SK-N-SH treated with all-trans-retinoic acid at 6 μM for 48 hours (cell line): Measurements from ENCODE around the gene USP30.

Experiments used
- ATAC-seq: fragments of 200-7000 bp; cut with Tn5 transposase; 3 replicates; pipeline ENCODE4 v1.9.1; 2020; ENCODE audit warnings: mild to moderate bottlenecking, moderate library complexity
- ARNTL ChIP-seq: fragments of 450-650 bp; formaldehyde crosslinking; IDR thresholded peaks from 2 replicates; pipeline ENCODE4 v1.5.0; 2020; ENCODE audit warnings: low read depth, mild to moderate bottlenecking, moderate library complexity, borderline replicate concordance
- CSDC2 ChIP-seq: fragments of 250-450 bp; sonication (Bioruptor Pico); IDR thresholded peaks from 2 replicates; pipeline ENCODE4 v1.5.0; 2020; ENCODE audit warnings: mild to moderate bottlenecking, moderate library complexity
- ESRRG ChIP-seq: fragments of 250-450 bp; sonication (Bioruptor Pico); IDR thresholded peaks from 2 replicates; pipeline ENCODE4 v1.6.1; 2021; ENCODE audit warnings: mild to moderate bottlenecking
- GLIS3 ChIP-seq: fragments of 250-450 bp; sonication (Bioruptor Pico); IDR thresholded peaks from 2 replicates; pipeline ENCODE4 v1.5.0; 2020; ENCODE audit warnings: mild to moderate bottlenecking, moderate library complexity
- ISL1 ChIP-seq: fragments of 250-450 bp; sonication (Bioruptor Pico); IDR thresholded peaks from 2 replicates; pipeline ENCODE4 v2.1.2; 2022; ENCODE audit warnings: mild to moderate bottlenecking, moderate library complexity
- PPARA ChIP-seq: fragments of 250-450 bp; sonication (Bioruptor Pico); IDR thresholded peaks from 2 replicates; pipeline ENCODE4 v1.5.0; 2020; ENCODE audit warnings: mild to moderate bottlenecking, borderline replicate concordance
- RARB ChIP-seq: fragments of 250-450 bp; sonication (Bioruptor Pico); IDR thresholded peaks from 2 replicates; pipeline ENCODE4 v1.8.0; 2021; ENCODE audit warnings: mild to moderate bottlenecking, moderate library complexity
- SNAI2 ChIP-seq: fragments of 250-450 bp; sonication (Bioruptor Pico); IDR thresholded peaks from 2 replicates; pipeline ENCODE4 v1.5.0; 2020; ENCODE audit warnings: mild to moderate bottlenecking, moderate library complexity
- TCF4 ChIP-seq: fragments of 250-450 bp; sonication (Bioruptor Pico); IDR thresholded peaks from 2 replicates; pipeline ENCODE4 v1.8.0; 2021; ENCODE audit warnings: mild to moderate bottlenecking, moderate library complexity, borderline replicate concordance
- TOX ChIP-seq: fragments of 250-450 bp; sonication (Bioruptor Pico); IDR thresholded peaks from 2 replicates; pipeline ENCODE4 v1.8.0; 2021; ENCODE audit warnings: mild to moderate bottlenecking, moderate library complexity, borderline replicate concordance
- ZC3H10 ChIP-seq: fragments of 250-450 bp; sonication (Bioruptor Pico); IDR thresholded peaks from 2 replicates; pipeline ENCODE4 v1.5.1; 2021; ENCODE audit warnings: mild to moderate bottlenecking, moderate library complexity
- ZFP3 ChIP-seq: fragments of 250-450 bp; sonication (Bioruptor Pico); IDR thresholded peaks from 2 replicates; pipeline ENCODE4 v1.5.0; 2020; ENCODE audit warnings: mild to moderate bottlenecking, moderate library complexity
- ZNF70 ChIP-seq: fragments of 450-650 bp; formaldehyde crosslinking; IDR thresholded peaks from 2 replicates; pipeline ENCODE4 v1.5.0; 2020; ENCODE audit warnings: mild to moderate bottlenecking, moderate library complexity
- TF ChIP-seq, protein P1 (sequence below): fragments of 250-450 bp; sonication (Bioruptor Pico); IDR thresholded peaks from 2 replicates; pipeline ENCODE4 v1.5.1; 2020; ENCODE audit warnings: low read depth, mild to moderate bottlenecking, moderate library complexity
- TF ChIP-seq, protein P2 (sequence below): fragments of 250-450 bp; sonication (Bioruptor Pico); IDR thresholded peaks from 2 replicates; pipeline ENCODE4 v1.8.0; 2020; ENCODE audit warnings: mild to moderate bottlenecking, moderate library complexity, borderline replicate concordance
- TF ChIP-seq, protein P3 (sequence below): fragments of 250-450 bp; sonication (Bioruptor Pico); IDR thresholded peaks from 2 replicates; pipeline ENCODE4 v1.5.0; 2020; ENCODE audit warnings: mild to moderate bottlenecking, moderate library complexity
- TF ChIP-seq, protein P4 (sequence below): fragments of 250-450 bp; sonication (Bioruptor Pico); IDR thresholded peaks from 2 replicates; pipeline ENCODE4 v1.5.1; 2021; ENCODE audit warnings: mild to moderate bottlenecking, moderate library complexity

Gene USP30

DNA sequence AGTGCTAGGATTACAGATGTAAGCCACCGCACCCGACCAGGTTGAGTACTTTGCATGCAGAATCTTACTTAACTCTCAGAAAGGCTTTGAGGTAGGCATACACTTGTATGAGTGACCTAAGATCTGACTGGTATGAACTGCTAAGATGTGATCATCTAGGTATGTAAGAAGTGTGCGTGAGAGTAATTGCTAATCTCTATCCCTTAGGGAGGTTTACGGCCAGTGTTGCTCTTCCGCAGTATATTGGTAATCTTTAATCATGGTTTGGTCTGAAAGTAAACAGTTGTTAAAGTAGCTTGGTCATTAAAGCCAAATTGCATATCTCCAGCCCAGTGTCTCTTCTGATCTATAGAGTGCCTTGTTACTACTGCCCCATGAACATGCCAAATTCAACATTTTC, 52.8 kb downstream of the USP30 start:
- TF ChIP-seq ARNTL = no peak
- no peak for TF ChIP-seq TCF4 (CRISPR knock-in tag)
- no peak for ATAC-seq

DNA sequence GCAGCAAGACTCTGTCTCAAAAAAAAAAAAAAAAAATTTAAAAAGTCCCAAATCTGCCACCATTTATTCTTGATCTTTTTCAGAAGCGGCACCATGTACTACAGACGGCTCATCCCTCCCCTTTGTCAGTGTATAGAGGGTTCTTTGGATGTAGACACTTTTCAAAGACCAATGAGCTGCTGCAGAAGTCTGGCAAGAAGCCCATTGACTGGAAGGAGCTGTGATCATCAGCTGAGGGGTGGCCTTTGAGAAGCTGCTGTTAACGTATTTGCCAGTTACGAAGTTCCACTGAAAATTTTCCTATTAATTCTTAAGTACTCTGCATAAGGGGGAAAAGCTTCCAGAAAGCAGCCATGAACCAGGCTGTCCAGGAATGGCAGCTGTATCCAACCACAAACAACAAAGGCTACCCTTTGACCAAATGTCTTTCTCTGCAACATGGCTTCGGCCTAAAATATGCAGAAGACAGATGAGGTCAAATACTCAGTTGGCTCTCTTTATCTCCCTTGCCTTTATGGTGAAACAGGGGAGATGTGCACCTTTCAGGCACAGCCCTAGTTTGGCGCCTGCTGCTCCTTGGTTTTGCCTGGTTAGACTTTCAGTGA, 57.5 kb downstream of the USP30 start:
- TF ChIP-seq ZFP3 (CRISPR knock-in tag) (no peak), CSDC2 (CRISPR knock-in tag) (no peak)
- TF ChIP-seq, protein P1, sequence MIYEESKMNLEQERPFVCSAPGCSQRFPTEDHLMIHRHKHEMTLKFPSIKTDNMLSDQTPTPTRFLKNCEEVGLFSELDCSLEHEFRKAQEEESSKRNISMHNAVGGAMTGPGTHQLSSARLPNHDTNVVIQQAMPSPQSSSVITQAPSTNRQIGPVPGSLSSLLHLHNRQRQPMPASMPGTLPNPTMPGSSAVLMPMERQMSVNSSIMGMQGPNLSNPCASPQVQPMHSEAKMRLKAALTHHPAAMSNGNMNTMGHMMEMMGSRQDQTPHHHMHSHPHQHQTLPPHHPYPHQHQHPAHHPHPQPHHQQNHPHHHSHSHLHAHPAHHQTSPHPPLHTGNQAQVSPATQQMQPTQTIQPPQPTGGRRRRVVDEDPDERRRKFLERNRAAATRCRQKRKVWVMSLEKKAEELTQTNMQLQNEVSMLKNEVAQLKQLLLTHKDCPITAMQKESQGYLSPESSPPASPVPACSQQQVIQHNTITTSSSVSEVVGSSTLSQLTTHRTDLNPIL = no peak
- ATAC-seq = no peak

DNA sequence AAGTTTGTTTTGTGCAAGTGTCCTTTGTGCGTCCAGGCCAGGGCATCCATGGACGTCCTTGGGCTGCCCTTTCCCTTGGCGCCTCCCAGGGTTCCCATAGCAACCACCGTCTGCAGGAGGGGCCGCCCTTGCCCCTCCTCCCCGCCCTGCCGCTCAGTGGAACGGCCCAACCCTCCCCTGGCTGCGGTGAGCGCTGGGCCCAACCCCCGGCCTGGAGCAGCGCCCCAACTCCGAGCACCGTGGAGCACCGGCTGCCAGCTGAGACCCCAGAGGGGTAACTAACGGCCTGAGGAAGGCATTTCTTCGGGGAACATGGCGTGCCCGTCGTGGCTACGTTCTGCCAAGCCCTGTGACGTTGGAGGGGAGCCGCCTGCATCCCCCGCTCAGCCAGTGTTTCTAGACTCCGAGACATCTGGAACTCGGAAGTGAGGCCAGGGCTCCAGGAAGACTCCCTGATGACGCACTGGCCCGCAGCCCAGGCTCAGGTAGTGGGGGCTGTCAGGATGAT, 58.7 kb downstream of the USP30 start:
- TF ChIP-seq ISL1 (CRISPR knock-in tag) (no peak), PPARA (CRISPR knock-in tag) (no peak), TCF4 (CRISPR knock-in tag) (peak; percentile 61; the same call in 1 of the 2 replicates), SNAI2 (CRISPR knock-in tag) (no peak), ESRRG (CRISPR knock-in tag) (0 out of 2 replicates have a peak, but pooled peaks have one; percentile 17), ZNF70 (CRISPR knock-in tag) (no peak), CSDC2 (CRISPR knock-in tag) (no peak), ZC3H10 (CRISPR knock-in tag) (no peak), TOX (CRISPR knock-in tag) (no peak), GLIS3 (CRISPR knock-in tag) (no peak), RARB (CRISPR knock-in tag) (no peak), ZFP3 (CRISPR knock-in tag) (no peak)
- TF ChIP-seq, protein P2, sequence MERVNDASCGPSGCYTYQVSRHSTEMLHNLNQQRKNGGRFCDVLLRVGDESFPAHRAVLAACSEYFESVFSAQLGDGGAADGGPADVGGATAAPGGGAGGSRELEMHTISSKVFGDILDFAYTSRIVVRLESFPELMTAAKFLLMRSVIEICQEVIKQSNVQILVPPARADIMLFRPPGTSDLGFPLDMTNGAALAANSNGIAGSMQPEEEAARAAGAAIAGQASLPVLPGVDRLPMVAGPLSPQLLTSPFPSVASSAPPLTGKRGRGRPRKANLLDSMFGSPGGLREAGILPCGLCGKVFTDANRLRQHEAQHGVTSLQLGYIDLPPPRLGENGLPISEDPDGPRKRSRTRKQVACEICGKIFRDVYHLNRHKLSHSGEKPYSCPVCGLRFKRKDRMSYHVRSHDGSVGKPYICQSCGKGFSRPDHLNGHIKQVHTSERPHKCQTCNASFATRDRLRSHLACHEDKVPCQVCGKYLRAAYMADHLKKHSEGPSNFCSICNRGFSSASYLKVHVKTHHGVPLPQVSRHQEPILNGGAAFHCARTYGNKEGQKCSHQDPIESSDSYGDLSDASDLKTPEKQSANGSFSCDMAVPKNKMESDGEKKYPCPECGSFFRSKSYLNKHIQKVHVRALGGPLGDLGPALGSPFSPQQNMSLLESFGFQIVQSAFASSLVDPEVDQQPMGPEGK (CRISPR knock-in tag) = peak; percentile 15; the same call in 1 of the 2 replicates
- TF ChIP-seq, protein P1 = no peak
- TF ChIP-seq, protein P3, sequence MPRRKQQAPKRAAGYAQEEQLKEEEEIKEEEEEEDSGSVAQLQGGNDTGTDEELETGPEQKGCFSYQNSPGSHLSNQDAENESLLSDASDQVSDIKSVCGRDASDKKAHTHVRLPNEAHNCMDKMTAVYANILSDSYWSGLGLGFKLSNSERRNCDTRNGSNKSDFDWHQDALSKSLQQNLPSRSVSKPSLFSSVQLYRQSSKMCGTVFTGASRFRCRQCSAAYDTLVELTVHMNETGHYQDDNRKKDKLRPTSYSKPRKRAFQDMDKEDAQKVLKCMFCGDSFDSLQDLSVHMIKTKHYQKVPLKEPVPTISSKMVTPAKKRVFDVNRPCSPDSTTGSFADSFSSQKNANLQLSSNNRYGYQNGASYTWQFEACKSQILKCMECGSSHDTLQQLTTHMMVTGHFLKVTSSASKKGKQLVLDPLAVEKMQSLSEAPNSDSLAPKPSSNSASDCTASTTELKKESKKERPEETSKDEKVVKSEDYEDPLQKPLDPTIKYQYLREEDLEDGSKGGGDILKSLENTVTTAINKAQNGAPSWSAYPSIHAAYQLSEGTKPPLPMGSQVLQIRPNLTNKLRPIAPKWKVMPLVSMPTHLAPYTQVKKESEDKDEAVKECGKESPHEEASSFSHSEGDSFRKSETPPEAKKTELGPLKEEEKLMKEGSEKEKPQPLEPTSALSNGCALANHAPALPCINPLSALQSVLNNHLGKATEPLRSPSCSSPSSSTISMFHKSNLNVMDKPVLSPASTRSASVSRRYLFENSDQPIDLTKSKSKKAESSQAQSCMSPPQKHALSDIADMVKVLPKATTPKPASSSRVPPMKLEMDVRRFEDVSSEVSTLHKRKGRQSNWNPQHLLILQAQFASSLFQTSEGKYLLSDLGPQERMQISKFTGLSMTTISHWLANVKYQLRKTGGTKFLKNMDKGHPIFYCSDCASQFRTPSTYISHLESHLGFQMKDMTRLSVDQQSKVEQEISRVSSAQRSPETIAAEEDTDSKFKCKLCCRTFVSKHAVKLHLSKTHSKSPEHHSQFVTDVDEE = peak; percentile 42; the same call in 1 of the 2 replicates
- TF ChIP-seq, protein P4, sequence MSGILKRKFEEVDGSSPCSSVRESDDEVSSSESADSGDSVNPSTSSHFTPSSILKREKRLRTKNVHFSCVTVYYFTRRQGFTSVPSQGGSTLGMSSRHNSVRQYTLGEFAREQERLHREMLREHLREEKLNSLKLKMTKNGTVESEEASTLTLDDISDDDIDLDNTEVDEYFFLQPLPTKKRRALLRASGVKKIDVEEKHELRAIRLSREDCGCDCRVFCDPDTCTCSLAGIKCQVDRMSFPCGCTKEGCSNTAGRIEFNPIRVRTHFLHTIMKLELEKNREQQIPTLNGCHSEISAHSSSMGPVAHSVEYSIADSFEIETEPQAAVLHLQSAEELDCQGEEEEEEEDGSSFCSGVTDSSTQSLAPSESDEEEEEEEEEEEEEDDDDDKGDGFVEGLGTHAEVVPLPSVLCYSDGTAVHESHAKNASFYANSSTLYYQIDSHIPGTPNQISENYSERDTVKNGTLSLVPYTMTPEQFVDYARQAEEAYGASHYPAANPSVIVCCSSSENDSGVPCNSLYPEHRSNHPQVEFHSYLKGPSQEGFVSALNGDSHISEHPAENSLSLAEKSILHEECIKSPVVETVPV (CRISPR knock-in tag) = no peak
- TF ChIP-seq, all 23 proteins: peak for 4
- ATAC-seq = peak; percentile 94

DNA sequence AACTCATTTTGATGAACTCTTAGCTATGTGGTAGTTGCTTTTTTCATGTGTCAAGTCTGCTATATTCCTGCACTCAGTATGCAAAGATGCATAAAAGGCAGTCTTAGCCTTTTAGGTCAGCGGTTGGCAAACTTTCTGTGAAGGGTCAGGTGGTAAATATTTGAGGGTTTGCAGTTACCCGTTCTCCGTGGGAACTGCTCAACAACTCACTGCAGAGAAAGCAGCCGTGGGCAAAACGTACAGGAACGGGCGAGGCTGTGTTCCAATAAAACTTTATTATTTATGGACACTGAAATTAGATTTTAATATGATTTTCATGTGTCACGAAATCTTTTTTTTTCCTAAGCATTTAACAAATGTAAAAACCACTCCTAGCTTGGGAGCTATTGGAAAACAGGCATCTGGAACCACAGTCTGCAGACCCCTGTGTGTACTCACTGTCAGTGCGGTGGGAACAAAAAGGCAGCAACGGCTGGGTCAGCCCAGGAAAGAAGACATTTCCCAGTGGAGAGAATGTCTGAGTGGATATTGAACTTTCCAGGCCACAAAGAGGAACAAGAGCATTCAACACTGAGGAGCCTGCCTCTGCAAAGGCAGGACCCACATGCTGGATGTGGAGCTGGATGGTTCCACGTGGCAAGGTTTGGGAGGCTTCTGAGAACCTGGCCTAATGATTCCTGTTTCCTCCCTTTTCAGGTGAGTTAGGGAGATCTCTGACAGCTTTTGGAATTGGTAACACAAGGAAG, 60.5 kb downstream of the USP30 start:
- TF ChIP-seq, protein P1 = no peak
- TF ChIP-seq CSDC2 (CRISPR knock-in tag) = no peak
- TF ChIP-seq, protein P4 (CRISPR knock-in tag) = no peak
- no peak for ATAC-seq
